ENCODE results near the gene RALBP1. TPM values are rescaled to one million over a fixed set of nuclear protein-coding genes. Genes with fewer than 3 reads are reported as not detected.

RALBP1 gene
- total RNA-seq = 58.0 and 58.1 TPM in 2 replicates

DNA sequence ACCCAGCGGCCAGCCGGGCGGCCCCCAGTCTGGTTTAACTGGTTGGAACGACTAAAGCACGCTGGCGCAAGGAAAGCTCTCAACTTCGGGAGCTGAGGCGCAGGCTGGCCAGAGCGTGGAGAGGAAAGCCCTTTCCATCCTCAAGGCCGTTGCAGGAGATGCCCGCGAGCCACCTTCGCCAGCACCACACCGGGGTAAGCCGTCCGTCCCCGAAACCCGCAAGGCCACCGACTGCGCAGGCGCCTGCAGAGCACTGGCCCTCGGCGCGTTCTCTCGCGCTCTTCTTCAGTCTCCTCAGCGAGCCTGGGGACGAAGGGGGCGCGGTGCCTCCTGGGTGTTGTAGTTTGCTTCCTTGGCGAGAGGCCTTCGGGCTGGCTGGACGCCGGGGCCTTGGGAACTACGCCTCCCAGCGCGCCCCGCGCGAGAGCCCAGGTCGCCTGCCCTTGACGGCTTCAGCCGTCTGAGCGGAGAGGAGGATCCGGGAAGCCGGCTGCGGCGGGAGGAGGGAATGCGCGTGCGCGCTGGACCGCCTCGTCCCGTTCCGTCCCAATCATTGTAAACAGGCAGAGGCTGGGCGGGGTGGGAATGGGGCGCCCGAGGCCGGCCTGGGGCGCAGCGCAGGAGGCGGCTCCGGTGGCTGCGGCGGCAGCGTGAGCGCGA lies at the start of gene RALBP1:
RALBP1 (plus strand) TSS at position 531 of the 660 bp plus-strand sequence. CDS start 37,533 bp downstream, outside the sequence.

Other genes starting within 250 kb of the RALBP1 start
- gene TWSG1, start 140.7 kb upstream of the RALBP1 start, total RNA-seq = 95.9 and 113 TPM in 2 replicates
- gene PPP4R1, start 139.0 kb downstream of the RALBP1 start, total RNA-seq = 53.9 and 55.1 TPM in 2 replicates
- 18.9 and 47.7 TPM in 2 replicates for gene RAB31, start 232.8 kb downstream of the RALBP1 start, total RNA-seq